T1000 (cell line): ENCODE results near the gene HOXC12.

Experiments used
- DNase-seq: peaks from one replicate; lab custom pipeline; 2025; ENCODE audit warnings: mixed read lengths; lab: John Stamatoyannopoulos, UW

Gene HOXC12

DNA sequence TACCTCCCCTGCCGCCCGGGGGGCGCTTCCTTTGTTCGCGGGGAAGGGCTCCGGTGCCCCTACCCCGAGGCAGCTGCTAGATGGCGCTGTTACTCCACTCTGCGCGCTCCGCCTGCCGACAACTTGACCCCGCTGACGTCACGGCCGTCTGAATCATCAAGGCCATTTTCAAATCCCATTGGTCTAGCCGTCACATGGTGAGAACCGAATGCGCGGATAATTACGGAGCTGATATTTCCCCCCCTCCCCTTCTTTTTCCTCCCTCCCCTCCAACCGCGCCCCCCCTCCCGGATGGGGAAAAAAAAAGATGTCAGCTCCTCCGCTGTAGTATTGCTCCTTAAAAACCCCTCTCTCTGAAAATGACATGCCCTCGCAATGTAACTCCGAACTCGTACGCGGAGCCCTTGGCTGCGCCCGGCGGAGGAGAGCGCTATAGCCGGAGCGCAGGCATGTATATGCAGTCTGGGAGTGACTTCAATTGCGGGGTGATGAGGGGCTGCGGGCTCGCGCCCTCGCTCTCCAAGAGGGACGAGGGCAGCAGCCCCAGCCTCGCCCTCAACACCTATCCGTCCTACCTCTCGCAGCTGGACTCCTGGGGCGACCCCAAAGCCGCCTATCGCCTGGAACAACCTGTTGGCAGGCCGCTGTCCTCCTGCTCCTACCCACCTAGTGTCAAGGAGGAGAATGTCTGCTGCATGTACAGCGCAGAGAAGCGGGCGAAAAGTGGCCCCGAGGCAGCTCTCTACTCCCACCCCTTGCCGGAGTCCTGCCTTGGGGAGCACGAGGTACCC lies 30.4 kb downstream of the HOXC12 start, which contains the start of gene HOXC10:
Gene HOXC10 (plus strand): TSS at position 246 of the 791 bp plus-strand sequence. CDS start 114 bp downstream, at position 360.
- DNase-seq, result peak; percentile 94

DNA sequence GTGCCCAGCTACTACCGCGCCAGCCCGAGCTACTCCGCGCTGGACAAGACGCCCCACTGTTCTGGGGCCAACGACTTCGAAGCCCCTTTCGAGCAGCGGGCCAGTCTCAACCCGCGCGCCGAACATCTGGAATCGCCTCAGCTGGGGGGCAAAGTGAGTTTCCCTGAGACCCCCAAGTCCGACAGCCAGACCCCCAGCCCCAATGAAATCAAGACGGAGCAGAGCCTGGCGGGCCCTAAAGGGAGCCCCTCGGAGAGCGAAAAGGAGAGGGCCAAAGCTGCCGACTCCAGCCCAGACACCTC lies 30.9 kb downstream of the HOXC12 start:
- no peak for DNase-seq

DNA sequence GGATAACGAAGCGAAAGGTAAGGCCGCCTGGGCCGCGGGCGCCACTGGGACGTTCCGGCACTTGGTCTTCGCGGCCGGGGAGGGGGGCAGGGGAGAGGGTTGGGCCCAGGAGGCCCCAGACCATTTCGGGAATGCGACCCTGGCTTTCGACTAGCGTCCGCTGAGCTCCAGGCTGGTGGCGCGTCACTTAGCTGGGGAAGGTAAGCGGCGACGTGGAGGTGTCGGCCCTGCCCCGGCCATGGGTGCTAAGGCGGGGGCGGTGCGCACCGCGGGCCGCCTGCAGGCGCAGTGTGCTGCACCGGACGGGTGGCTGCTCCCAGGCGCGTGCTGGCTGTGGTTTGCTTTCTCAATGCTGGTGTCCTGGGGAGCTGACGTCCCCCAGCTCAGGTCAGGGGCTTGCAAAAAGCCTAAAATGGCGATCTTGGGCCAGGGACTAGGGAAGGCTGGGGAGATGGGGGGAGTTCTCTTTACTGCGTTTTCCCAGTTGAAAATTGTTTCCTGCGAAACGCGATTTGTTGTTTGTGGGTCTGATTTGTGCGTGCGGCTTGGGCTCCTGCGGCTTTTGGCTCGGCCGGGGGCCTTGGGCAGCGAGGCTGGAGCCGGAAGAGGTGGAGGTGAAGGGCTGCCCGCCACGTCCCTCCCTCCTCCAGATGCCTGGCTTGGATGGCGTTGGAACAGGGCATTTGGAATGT lies 31.4 kb downstream of the HOXC12 start:
- DNase-seq, result no peak

DNA sequence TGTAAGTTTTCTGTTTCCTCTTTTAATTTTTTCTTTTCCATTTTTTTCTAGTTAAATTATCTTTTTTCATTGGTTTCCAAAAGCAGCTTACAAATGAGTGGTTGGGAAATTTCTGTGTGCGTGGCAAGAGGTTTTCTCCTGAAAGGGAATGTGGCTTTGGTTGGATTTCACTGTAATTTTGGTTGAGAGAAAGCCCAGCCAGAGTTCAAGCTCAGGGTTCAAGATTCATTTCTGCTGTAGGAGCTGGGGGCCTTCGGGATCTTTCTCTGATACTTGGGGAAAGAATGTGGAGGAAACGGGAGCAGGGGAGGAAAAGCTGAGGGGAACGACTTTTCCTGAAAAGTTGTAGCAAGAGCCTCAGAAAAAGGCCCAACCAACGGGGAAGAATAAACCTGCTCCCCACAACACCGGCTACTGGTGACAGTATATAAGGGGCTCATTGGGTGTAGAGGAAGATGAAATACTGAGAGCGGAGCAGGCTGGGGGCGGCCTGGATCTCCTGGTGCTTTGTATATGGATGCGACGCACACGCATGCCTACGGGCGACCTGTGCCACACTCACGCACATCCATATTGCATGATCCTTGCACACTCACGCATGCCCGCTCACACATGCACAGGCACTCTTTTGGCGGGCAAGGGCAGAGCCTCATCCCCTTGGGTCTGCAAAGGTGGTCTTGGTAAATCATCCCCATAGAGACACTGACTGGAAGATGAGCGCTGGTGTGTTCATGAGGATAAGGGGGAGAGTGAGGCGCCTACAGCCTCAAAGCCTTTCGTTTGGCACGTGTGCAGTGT lies 32.2 kb downstream of the HOXC12 start:
- no peak for DNase-seq

DNA sequence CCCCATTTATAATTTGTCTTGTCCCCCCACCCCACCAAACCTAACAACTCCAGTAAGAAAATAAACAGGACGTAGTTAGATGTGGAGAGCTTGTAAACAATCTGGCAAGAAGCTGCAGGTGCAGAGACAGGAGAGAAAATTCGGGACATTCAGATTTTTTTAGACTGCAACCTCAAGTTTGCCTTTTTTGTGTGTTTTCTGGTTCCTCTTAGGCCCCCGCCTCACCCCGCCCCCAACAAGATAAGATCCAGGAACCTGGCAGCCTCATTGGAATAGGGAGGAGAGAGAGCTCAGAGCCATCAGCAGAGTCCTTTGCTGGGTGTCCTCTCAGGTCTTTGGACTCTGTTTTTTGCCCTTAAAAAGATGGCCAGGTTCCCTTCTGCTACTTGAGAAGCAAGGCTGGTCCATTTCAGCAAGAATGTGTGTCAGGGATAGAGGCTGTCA lies 33.1 kb downstream of the HOXC12 start:
- no peak for DNase-seq

DNA sequence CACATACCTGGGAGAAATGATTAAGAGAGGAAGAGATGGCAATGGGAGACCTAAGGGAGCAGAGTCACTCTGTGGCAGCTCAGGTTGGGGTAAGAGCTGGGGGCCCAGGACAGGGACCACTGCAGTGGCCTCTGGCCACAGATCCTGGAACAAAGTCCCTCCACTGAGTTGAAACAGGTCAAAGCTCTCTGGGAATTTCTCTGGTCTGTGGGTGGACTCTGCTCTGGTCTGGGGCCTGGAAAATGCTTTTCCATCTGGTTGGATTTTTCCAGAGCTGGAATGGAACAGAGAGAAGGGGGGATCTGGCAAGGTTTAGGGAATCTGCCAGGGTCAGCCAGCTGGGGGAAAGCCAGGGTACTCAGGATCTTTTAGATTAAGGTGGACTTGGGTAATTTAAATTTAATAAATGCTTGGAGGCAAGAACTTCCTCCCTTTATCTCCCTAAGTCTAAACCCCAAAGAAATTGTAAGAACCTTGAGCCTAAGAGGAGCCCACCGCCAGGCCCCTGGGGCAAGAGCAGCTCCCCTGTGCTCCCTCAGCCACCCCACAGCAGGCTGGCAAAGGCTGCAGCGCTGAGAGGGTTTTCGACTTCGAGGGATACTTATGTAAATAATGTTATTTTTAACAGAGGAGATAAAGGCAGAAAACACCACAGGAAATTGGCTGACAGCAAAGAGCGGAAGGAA lies 34.0 kb downstream of the HOXC12 start:
- no peak for DNase-seq

DNA sequence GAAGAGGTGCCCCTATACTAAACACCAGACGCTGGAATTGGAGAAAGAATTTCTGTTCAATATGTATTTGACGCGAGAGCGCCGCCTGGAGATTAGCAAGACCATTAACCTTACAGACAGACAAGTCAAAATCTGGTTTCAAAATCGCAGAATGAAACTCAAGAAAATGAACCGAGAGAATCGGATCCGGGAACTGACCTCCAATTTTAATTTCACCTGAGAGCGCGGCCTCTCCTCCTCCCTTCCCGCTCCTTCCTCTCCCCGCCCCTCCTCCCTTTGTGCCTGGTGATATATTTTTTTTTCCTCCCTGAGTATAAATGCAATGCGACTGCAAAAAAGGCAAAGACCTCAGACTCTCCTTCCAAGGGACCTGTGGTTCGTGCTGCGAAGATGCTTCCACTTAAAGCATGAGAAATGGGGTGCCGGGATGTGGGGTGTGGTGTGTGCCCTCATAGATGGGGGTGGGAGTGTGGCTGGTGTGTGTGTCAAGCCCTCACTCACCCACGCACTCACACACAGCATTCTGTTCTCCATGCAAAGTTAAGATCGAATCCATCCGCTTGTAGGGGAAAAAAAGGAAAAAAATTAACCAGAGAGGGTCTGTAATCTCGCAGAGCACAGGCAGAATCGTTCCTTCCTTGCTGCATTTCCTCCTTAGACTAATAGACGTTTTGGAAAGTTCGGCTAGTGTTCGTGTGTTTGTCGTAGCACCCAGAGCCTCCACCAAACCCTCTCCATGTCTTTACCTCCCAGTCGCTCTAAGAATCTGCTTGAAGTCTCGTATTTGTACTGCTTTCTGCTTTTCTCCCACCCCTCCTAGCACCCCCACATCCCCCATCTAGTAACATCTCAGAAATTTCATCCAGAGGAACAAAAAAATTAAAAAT lies 34.8 kb downstream of the HOXC12 start:
- DNase-seq, result no peak

DNA sequence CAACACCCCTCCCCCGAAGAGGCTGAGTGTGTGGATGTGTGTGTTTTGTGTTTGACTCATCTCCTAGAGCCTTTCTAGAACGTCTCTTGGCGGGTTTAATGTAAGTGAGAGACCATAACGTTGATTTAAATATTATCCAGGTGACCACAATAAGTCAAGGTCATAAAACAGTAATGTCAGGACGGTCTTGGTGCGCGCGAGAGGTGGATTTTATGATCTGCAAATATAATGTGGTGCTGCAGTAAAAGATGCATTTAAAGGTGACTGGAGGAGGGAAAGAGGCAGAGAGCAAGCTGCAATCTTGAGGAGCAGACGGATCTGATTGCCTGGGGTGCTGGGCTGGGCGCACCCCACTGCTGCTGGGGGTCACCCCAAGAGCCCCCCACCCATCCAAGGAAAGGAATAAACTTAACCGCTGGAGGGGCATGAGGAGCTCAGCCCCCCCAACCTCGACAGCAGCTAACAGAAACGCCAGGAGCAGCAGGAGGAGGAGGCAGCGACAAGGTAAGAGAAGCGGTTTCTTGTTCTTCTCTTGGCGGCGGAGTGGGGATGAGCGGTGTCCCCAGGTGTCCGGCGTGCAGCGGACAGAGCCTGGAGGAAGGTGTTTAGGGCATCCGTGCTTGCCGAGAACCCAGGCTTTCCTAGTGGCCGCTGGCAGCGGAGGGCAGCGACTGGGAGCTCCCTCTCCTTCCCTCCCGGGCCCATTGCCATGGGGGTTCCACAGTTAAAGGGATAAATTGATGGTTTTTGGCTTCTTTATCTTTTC lies 35.8 kb downstream of the HOXC12 start:
- DNase-seq, result no peak

DNA sequence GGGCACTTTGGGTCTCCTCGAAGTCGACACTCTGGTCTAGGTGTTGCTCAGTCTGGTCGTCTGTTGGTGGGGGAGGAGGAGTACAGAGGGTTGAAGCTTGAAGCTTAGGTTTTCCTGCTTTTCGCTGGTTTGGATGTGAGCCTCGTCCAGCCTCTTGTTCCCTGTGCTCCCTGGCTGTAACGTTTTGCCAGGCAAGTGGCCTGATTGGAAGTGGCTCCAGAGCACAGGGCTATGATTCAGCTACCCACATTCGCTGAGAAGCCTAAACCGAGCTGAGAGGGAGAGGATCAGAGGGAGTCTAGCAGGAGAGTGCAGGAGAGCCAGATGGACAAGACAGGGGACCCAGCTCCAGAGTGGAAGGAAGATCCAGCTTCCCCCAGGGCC lies 36.4 kb downstream of the HOXC12 start:
- no peak for DNase-seq

DNA sequence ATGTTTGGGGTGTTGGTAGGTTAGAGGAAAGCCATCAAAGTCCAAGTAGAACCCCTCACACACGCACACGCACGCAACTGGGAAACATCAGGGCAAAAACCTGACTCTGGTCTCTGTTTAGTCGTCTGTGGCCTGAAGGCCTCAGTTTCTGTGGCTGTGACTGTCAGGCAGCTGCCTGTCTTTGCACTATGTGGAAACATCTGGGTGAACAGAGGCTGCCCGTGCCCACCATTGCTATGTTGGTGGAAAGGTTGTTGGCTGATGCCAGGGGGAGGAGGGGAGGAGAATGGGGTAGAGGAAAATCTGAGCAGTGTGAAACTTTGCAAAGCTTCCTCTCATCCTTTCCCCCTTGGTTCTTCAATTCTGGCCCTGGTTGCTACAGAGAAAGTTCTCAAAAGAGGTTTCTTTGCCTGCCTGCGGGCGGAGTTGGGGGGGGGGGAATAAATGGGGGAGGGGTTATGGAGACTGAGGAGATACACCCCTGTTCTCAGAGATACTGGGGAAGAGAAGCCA lies 37.7 kb downstream of the HOXC12 start:
- DNase-seq, result no peak

DNA sequence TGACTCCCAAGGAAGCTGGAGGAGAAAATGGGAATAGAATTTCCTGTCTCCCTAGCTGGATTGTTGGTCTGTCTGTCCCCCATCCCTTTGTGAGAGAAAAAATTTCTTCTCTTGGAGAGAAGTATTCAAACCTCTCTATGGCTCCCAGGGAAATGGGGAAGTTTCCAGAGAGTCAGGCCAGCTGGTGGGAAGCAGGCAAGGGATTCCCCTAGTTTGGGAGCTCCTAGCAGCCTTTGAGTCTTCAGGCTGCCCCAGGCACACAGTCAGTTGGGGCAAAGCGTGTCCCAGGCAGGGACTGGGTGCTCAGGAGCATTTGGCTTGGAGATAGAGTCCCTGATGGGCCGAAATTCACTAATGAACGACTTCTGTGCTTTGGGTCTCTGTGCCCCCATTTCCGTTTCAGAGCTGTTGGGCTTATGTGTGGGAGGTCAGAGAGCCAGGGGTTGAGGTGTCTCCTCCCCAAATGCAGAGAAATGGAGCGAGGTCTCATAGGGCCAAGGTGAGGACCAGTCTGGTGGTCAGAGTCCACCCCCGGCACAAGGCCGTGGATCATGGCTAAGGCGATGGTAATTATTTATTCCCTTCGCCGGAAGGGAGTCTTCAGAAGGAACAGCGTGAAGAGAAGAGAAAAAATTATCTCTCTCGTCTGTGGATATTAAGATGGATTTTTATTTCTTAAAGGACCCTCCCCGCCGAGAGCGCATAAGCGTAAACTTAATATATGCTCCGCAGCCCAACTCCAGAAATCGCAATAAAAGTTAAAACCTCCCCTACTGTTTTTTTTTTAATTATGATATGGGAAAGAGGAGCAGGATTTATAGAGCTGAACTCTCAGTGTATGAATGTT lies 38.7 kb downstream of the HOXC12 start:
- no peak for DNase-seq

DNA sequence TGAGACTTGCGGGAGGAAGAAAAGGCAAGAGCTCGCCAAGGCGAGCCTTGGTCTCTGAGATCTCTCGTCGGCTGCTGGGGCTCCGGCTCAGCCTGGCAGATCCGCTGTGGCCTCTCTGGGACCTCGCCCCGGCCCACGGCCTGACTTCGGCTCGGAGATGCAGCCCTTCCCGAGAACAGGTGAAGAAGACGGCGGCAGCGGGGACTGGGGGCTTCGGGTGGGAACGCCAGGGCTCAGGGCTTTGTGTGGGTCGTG lies 39.2 kb downstream of the HOXC12 start:
- DNase-seq, result no peak

DNA sequence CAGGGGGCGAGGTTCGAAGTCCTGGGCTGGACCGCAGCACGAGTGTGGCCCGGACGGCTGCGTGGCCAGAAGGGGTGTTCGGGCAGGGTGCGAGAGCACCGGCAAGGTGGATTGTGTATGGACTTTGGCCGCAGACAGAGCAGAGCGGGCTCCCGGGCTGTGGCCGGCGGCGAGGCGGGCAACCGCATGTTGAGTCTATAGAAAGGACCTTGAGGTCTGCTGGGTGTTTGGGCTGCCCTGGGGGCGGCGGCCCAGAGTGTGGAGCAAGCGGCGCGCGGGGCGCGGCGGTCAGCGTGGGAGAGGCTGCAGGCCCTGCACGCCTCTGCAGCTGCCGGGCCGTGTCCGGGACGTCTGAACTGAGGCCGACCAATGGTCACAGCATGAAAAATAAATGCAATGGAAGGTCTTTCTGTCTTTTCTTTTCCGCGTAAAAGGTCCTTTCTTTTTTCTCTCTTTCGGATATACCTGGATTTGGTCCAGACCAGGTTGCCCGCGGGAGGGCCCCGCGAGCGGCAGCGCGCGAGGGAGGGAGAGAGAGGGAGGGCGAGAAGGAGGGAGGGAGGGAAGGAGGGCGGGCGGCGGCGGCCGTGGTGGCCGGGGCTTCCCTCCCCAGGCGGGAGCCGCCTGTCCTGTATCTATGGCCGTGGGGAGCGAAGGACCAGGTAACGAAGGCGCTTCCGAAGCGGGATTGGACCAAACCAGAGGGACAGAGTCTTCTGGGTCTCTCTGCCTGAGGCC lies 39.7 kb downstream of the HOXC12 start:
- no peak for DNase-seq

DNA sequence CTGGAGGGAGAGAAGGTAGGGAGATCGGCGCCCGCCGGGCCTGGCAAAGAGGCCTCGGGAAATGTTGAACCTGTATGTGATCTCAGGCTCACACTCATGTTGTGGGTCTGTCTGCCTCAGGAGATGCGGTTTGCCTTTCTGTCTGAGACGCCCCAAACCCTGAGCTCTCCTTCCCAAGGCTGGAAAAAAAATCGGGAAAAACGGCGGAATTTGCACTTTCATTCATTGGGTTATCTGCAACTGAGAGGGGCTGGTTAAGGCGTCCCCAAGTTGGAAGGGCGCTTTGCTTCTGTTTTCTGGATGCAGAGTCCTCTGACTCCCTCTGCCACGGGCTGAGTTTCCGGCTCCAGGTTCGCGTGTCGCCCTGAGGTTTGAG lies 40.3 kb downstream of the HOXC12 start:
- DNase-seq, result no peak

DNA sequence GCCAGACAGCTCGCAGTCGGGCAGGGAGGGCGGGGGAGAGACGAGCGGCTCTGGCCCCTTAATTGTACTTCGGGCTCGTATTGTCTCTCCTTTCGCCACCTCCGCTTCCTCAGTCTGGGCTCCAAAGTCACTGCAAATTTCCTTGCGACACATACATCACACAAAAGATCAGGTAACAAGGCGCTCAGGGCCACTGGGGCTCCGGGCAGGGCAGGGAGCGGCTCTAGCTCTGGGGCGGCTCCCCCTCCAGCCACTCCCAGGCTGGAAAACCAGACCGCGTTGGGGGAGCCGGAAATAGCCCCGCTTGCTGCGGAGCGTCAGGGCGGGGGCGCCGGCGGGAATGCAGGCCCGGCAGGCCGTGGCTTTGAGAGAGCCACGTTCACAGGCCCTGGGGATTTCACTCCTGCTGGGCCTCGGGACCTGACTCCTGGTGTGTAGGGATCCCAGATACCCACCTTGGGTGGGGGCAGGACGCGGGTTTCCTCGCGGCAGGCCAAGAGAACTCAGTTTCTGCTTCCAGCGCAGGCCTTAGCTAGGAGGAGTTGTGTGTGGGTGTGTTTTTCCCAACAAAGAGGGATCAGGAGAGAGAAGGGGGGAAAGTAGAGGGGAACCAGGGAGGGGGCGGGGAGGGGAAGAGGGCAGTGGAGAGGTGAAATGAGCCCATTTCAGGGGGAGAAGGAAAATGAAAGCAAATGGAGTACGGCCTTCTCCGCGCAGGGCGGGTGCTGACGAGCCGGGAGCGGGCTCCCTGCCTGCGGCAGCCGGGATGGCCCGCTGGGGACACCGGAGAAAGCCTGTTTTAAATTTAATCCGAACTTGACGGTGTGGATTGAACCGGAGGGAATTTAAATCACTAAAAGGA lies 40.9 kb downstream of the HOXC12 start:
- no peak for DNase-seq

DNA sequence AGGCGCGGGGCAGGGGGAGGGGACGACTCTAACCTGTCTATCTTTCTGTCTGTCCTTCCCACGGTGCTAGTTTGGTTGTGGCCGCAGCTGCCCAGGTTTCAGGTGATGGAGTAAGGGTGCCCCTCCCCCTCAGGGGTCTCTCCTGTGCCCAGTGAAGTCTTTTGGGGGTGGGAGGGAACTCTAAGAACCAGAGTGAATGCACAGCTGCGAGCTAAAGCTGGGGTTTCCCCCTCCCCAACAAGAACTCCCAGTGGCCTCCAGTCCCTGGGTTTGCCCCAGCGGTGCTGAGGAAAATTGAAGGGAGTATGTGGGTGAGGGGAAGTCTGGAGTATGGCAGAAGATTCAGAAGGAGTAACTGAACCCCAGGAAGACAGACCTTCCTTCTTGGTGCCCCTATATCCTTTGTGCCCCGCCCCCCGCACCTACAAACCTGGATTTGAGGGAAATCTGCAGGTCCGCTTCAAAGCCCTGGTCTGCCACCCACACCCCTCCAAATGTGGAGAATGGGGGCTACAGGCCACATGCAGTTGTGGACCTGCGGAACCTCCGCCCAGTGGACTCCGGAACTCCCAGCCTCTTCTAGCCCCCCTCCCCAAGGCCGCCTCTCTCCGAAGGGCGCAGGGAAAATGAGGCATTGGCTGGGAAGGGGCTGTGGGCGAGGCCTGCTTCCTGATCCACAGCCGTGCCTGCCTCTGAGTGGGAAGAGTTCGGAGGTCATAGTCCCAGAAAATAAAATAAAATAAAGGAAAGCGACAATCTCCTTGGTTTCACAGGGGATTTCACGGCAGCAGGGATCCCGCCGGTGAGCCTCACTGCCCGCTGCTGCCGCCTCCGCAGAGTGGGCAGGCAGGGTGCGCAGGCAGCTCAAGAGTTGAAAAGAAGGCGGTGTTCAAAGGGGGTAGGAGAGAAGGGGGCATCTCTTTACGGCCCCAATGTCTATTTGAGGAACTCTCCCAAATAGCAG lies 41.8 kb downstream of the HOXC12 start:
- DNase-seq, result no peak
